ENCODE results near the gene CFAP46.

DNA sequence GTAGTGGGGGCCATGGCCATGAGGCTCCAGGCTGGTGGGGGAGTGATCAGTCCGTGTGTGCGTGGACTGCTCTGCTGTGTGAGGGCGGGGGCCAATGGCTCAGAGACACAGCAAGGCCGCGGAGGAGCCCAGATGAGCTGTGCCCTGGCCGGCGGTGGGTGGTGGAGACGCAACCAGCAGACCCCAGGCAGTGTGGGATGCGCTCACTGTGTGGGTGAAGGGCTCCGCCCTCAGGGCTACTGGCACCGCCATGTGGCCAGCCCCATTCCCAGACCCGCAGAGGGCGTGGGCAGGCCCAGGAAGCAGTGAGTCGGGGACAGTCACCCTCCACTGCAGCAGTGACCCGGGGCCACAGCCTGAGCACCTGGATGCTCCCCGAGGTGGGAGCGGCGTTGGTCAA lies 165.5 kb downstream of the CFAP46 start:
- TF ChIP-seq CSDC2 (CRISPR knock-in tag; IDR thresholded peaks at IDR 0.05), result no peak
- no peak for TF ChIP-seq ZFP30 (CRISPR knock-in tag; IDR thresholded peaks at IDR 0.05)
- no peak for TF ChIP-seq ISL1 (CRISPR knock-in tag; IDR thresholded peaks at IDR 0.05)
- no peak for TF ChIP-seq SNAI2 (CRISPR knock-in tag; IDR thresholded peaks at IDR 0.05)
- TF ChIP-seq OSR1 (CRISPR knock-in tag; IDR thresholded peaks at IDR 0.05), result no peak
- TF ChIP-seq ZFP3 (CRISPR knock-in tag; IDR thresholded peaks at IDR 0.05), result no peak
- TF ChIP-seq ARNTL (CRISPR knock-in tag; IDR thresholded peaks at IDR 0.05; ENCODE audit: borderline replicate concordance, low read depth), result no peak
- TF ChIP-seq, protein P1, sequence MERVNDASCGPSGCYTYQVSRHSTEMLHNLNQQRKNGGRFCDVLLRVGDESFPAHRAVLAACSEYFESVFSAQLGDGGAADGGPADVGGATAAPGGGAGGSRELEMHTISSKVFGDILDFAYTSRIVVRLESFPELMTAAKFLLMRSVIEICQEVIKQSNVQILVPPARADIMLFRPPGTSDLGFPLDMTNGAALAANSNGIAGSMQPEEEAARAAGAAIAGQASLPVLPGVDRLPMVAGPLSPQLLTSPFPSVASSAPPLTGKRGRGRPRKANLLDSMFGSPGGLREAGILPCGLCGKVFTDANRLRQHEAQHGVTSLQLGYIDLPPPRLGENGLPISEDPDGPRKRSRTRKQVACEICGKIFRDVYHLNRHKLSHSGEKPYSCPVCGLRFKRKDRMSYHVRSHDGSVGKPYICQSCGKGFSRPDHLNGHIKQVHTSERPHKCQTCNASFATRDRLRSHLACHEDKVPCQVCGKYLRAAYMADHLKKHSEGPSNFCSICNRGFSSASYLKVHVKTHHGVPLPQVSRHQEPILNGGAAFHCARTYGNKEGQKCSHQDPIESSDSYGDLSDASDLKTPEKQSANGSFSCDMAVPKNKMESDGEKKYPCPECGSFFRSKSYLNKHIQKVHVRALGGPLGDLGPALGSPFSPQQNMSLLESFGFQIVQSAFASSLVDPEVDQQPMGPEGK (CRISPR knock-in tag; IDR thresholded peaks at IDR 0.05; ENCODE audit: borderline replicate concordance), result no peak
- no peak for TF ChIP-seq TSHZ2 (CRISPR knock-in tag; IDR thresholded peaks at IDR 0.05)

All from SK-N-SH treated with all-trans-retinoic acid at 6 μM for 48 hours (cell line).